ENCODE measurements around the gene FNDC11.

FNDC11 gene

DNA sequence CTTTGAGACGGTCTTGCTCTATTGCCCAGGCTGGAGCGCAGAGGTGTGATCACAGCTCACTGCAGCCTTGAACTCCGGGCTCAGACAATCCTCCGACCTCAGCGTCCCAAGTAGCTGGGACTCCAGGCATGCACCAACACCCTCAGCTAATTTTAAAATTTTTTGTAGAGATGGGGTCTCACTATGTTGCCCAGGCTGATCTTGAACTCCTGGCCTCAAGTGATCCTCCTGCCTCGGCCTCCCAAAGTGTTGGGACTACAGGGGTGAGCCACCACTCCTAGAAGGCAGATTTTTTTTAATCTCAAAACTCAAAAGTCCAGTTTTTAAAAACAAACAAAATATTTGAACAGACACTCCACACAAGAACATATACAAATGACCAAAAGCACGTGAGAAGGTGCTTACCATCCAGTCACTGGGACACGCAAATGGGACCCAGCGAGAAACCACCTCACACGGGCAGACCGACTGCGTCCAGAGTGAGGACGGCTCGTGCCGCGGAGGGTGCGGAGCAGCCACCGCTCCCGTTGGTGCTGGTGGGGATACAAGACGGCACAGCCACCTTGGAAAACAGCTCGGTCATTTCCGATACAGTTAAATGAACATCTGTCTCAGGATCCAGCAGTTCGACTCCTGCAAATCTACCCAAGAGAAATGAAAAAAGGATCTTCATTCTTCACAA is 28.6 kb downstream of the FNDC11 start:
- DNase-seq = no peak

DNA sequence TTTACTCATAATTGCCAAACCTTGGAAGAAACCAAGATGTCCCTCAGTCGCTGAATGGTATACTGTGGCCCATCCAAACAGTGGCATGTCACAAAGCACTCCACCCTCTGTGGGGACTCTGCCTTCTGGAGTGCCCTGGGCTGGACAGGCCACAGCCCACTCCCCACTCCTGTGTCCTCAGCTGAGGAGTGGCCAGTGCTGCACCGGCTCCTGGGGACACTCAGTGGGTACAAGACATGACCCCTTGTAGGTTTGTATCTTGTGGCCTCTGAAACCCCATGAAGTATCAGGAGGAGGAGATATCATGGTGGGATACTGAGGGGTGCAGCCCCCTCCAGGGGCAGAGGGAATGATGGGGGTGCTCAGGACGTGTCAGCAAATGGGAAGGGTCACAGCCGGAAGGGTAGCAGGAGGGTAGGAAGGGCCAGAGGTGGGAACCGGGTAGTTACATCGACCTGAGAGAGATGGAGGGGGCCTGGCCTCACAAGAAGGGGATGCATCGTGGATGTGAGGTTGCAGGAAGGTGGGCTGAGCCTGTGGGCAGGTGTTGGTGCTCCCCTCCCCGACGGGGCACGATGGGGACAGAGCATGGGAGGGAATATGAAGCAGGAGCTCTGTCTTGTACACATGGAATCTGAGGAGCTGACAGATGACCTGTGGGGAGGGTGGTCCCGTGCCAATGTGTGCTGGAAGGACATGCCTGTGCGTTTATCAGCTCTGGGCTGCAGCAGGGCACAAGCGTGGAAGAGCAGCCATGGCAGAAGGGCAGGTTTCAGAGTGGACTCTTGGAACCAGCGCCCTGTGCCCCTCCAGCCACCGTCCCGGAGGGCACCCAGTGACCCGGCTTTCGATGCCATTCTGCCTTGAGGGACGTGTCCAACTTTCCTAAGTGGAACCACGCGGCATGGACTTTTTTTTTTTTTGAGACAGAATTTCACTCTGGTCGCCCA is 31.9 kb downstream of the FNDC11 start:
- no peak for DNase-seq

DNA sequence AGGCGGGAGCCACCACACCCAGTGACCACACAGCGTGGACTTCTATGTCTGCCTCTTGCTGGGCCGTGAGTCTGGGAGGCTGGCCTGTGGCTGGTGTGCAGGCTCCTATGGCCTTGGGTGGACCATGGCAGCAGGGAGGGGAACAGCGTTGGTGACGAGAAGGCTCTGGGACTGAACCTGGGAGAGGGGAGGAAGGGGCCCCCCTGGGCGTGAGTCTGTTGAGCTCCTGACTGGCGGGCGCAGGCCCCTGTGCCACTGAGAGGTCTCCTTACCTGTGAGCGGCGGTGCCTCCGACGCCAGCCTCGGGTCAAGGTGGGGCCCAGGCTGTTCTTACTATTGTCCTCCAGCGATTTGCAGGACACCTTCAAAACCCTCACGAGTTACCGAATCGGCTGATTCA is 32.8 kb downstream of the FNDC11 start:
- no peak for DNase-seq

DNA sequence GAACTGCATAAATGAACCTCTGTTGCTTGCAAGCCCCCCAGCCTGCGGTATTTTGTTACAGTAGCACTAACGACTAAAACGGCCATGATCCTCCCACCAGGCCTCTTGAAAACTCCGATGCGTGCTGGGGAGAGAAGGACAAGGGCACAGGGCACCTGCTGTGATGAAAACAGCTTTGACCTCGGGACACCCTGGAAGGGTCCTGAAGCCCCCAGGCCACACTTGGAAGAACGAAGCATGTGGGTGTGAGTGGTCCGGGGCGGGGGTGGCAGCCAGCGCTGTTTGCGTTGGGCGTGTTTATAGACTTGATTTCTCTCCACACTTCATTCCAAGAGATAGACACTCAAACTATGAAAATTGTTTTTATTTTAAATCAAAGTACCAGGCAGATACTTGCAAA is 33.3 kb downstream of the FNDC11 start:
- DNase-seq = no peak

DNA sequence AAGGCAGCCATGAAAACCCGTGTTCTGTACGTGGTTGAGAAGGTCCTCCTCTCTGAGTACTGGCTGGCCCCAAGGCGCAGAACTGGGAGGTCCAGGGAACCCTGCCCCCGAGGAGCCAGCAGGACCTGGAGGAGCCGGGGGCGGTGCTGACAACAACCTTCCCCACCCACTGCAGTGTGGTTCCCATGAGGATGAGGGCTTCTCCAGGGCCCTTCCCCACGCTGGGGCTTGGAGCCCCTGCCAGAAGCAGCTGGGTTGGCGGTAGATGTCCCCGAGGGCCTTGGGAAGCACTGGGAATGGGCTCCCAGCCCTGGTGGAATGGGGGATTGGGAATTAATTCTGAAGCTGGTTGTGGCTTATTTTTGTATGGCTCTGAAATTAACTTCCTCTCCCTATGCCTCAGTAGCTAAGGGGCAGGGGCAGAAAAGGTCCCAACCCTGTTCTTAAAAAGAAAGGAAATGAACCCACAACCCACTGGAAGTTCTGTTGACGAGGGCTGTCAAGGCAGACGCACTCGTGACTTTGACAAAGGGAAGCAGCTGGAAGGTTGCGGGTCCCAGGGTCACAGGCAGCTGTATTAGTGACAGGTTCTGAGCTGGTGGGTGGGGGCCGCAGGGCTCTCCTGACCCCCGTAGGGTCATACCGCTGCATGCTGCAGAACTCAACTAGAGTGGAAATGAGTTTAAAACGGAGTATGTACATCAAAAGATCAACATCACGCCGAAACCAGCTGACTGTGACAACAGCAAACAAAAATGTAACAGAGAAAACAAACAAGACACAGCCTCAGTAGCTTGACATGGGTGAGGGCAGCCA is 34.0 kb downstream of the FNDC11 start:
- DNase-seq = no peak

DNA sequence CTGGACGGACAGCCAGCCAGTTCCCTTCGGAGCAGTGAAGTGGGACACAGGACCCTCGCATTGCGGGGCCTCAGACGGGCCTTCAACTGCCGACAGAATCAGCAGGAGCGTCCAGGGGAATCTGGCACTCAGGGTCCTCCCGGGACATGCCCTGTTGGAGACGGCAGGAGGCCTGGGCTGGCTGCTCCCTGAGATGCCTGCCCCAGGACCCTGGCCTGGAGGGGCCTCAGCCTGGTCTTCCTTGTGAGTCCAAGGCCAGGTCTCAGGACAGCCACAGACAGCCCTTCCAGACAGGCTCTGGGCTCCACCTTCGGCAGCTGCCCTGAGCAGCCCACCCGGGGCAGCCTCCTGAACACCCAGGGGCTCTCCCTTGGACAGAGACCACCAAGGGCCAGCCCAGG is 34.7 kb downstream of the FNDC11 start:
- DNase-seq = no peak

DNA sequence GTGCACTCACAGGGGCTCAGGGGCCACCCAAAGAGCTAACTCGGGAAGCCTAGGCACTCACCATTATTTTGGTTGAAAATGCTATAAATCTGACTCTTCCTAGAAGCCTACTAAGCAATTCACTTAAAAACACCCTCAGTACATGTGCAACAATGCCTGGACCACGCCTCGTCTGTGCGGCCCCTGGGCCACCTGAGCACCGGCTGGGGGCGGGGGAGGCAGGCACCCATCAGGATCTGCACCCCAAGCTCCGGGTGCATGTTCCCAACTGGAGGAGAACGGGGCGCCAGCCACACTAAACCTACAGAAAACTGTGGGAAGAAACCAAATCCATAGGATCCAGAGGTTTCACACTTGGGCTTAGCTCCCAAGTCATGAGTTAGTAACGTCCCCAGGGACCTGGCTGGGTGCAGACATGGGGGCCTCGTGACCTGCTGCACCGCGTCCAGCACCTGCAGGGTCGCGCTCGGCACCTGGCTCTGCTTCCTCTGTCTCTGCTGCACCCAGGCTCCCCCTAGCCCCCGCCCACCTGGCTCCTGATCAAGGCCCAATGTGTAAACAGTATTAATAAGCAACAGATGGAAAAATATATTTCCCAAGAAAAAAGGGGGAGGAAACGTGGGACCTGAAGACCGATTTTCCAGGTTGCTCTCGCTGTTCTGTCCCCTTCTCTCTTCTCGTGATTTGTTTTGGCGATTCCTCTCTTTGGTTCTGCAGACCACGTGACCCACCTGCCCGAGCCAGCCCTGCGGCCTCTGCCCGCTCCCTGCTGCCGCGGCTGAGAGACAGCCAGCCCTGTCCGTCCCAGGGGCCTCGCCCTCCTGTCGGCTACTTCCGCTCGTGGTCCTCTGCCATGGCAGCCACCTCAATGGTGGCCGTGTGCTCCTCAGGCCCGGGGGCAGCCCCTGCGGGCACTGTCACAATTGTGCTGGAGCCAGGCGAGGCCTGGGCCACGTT is 35.6 kb downstream of the FNDC11 start:
- no peak for DNase-seq

DNA sequence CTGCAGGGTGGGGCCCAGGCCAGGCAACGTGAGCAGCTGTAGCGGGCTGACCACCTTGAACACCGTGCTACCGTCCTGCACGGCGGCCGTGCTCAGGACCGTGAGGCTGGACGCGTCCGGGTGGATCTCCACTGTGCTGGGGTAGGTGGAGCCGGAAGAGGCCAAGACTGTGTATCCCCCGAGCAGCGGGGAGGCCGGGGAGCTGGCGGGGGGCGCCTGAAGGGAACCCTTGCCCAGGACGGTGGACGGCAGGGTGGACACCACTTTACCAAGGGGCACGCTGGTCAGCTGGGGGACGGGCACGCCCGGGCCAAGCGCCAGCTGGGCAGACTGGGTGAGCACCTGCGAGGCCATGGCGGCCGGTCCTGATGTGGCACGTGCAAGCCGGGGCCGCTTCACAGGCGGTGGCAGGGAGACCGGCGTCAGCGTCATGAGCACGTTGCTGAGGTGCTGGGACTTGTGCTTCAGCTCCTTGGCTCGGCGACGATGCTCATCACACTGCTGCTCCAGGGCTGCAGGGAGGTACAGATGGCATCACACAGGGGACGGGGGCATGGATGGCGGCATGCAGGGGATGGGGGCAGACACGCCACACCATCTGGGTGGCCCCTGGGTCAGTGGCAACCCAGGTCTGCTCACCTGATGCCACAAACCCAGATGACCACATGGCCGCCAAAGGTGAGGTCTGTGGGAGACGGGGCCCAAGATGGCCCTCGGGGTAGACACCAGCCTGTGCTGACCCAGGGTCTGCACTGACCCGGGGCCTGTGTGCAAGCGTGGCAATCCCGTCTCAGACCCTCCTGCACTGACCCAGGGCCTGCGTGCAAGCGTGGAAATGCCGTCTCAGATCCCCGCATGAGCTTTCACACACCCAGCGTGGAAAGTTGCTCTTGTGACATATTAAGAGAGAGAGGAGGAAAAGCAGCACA is 36.5 kb downstream of the FNDC11 start:
- DNase-seq = no peak

DNA sequence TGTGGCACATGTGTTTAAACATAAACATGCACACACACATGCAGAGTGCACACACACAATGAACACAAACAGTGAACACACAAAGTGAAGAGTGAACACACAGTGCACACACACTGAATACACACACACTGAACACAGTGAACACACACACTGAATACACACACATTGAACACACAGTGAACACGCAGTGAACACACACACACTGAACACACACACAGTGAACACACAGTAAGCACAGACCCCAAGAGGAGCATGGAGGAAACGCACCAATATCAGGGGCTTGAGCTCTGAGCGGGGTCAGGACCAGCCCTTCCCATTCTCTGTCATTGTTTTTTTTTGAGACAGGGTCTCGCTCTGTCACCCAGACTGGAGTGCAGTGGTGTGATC is 37.2 kb downstream of the FNDC11 start:
- DNase-seq = no peak

DNA sequence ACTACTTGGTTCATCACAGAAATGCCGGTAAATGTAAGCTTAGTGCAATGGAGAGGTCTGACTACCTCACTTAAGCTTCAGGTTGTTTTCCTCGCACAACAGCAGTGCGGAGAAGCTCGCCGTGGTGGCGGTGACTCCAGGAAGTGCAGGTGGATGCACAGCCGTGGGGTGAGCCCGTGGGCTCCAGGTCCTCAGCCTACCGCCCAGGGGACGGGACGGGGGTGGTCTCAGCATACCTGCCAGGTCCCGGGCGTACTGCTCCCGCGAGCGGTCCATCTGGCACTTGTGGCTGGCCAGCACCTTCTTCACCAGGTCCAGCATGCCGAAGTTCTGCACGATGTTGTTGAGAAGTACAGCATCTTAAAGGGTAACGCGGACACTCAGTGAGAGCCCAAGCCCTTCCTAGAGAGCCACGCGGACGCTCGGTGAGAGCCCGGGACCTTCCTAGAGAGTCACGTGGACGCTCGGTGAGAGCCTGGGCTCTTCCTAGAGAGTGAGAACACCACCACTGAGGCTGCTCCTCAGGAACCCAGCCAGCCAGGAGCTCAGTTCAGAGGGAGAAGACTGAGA is 37.9 kb downstream of the FNDC11 start:
- no peak for DNase-seq

DNA sequence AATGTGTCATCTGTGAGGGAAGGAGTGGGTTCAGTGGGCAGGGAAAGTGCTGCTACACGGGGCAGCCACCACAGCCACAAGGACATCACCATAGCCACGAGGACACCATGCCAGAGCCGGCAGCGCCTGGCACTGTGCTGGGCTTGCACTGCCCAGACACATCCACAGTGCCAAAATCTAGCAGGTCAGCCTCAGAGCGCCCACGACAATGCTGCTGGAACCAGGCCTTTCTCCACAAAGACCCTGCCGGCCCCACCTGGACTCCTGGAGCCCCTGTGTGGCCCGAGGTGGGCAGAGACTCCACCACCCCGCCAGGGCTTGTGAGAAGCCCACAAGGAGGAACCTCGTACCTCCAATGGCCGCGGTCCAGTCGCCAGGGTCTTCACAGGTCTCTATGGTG is 38.7 kb downstream of the FNDC11 start:
- no peak for DNase-seq

DNA sequence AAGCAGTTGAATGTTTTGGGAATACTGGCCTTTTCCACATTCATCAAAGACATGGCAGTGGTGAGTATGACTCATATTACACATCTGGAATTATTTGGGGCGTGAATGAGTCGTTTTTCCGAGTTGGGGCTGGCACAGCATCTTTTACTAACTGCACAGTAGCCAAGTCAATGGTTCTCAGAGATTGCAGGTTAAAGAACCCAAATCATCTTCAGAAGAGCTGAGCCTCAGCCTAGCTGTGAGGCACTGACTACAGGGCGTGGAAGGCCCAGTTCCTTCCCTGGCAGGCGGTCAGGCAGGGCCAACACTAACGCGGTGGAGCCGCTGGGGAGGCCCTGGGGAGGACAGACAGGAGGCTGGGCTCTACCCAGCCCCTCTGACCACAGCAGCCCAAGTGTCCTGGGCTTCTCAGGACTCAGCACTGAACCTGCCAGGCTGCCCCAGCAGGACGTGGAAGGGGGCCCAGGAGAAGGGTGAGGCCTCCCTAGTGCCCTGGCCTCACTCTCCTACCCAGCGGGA is 40.1 kb downstream of the FNDC11 start:
- no peak for DNase-seq

DNA sequence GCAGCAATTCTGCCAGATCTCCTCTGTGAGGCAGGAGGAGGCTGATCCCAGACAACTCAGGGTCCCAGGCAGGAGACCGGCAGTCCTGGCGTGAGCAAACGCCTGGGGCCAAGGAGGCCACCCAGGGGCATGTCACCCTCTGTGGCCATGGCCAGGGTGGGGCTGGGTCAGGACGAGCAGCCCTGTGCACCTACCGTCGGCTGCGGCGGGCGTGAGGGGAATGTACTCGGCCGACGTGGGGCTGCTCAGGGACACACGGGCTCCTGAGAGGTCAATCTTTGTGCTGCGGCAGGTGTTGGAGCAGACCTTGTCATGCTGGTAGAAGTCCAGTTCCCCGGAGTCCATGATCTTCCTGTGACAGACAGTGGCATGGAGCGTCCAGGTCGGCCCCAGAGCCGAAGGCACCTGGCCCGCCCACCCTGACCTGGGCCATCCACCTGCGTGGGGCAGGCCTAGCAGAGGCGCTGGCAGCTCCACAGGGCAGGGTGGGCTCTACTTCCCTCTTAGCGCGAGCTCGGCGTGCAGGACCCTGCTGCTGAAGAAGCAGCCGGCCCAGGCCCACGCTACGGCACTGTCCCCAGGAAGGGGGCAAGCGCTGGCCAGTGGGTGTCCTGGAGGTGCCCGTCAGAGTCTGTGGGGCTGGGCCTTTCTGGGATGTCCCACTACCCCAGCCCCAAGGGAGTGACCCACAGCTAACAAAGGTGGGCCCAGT is 41.6 kb downstream of the FNDC11 start:
- DNase-seq = no peak

DNA sequence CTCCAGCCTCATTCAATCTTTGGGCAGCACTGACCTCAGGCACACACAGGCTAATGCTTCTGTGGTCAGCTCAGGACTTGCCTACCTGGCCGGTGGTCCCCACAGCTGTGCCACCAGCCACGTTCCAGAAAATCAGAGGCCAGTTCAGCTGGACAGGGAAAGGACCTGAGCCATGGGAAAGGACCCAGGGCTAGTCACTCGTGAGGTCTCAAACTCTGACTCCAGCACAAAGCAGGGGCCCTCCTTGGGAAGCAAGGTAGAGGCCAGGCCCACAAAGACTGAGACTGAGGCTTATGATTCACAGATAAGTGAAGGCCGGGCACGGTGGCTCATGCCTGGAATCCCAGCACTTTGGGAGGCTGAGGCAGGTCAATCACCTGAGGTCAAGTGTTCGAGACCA is 42.5 kb downstream of the FNDC11 start:
- no peak for DNase-seq

DNA sequence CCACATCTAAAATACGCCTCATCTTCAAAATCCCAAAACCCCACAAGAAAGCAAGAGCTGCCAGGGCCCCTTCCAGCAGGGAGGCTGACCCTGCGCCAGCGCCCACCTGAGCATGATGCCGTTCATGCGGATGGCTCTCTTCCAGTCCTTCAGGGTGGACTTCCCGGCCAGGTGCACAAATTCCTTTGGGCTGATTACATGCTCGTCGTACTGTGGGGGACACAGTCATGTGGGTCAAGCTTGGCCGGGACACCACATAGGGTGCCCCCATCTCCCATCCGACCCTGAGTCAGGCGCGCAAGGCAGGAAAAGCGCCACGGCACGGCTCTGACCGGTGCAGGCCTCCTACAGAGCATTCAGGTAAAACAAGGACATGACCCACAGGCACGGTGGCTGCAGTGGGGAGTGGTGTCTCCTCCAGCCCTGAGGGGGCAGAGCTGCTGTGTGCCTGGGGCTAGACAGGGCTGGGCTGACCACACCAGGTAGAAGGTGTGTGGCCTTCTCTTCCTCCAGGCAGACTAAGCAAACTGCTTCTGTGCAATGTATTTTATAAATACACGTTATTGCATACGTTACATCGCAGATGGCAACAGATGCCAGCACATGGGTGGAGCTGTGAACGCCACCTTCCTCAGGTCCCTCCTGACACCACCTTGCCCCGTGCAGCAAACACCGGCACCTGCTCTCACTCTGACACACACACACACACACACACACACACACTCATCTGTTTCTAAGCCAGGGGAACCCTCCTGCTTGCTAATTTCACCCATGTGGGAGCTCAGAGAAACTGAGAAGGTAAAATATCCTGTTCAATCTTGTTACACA is 43.9 kb downstream of the FNDC11 start:
- no peak for DNase-seq

DNA sequence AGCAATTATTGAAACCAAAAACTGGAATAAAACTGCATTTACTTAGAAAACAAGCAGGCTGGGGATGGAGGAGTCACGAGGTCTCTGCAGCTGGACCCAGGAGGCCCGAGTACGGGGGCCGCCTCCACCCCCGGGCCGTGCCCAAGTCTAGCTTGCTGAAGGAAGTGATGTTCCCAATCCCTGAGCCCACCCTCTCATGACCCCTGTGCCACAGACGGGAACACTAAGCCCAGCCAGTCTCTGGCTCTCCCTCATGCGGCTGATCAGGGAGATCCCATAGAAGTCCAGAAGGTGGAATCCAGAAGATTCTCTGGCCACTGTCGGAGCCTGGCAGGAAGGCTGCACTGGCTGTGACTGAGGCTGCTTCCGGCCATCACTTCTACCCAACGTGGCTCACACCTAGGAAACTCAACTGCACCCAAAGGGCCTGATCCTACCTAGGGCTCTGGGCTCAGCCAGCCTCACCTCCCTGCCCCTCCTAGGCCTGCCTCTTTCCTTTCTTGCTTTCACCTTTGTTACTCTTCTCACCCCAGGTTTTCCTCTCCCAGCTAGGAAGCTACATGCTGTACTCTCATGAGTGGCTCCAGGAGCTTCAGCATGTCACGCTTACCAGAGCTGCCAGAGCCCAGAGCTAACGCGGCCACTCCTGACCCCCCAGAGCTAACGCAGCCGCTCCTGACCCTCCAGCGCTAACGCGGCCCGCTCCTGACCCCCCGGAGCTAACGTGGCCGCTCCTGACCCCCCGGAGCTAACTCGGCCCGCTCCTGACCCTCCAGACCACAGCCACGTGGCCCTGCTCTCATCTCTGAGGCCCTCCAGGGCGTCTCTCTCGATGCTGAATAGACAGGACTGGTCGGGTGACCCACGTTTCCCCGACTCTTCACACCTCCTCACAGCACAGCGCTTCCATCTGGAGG is 44.8 kb downstream of the FNDC11 start:
- DNase-seq = no peak

DNA sequence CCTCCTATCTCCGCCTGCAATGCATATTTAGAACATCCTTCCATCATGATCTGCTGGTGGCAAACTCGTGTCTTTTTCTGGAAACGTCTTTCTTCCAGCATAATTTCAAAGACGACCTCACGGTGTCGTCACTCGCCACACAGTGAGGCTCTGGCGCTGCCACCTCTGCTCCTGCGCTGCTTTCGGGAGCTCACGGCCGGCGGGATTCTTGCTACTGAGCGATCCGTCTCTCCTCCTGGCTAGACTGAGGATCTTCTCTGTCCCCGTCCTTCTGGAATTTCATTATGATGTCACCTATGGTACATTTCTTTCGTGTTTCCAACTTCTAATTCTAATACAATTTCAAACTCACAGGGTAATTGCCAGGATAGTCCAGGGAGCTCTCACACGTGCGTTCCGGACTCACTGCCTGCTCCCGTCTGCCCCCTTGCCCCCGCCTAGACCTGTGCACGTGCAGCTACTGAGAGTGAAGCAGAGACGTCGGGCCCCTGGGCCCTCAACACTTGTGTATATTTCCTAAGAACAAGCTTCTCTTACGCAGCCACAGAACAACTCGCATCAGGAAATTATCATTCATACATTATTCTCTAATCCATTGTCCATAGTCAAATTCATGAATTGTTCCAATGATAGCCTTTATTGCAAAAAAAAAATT is 45.6 kb downstream of the FNDC11 start:
- no peak for DNase-seq

Data from midbrain (tissue), 1 donor.